SIG-M5 treated with dmso at 0.1 percent for 504 hours (cell line): ENCODE results near the gene GPR137B.
"Not testable (repeated sequence)": the region's sequence is repeated elsewhere in the genome, so short reads cannot be mapped to it uniquely, and the experiment has no call there.

ENCODE experiments used
- DNase-seq: peaks from one replicate; lab custom pipeline; 2025; ENCODE audit not compliant: unreplicated experiment; lab: John Stamatoyannopoulos, UW

Gene GPR137B

DNA sequence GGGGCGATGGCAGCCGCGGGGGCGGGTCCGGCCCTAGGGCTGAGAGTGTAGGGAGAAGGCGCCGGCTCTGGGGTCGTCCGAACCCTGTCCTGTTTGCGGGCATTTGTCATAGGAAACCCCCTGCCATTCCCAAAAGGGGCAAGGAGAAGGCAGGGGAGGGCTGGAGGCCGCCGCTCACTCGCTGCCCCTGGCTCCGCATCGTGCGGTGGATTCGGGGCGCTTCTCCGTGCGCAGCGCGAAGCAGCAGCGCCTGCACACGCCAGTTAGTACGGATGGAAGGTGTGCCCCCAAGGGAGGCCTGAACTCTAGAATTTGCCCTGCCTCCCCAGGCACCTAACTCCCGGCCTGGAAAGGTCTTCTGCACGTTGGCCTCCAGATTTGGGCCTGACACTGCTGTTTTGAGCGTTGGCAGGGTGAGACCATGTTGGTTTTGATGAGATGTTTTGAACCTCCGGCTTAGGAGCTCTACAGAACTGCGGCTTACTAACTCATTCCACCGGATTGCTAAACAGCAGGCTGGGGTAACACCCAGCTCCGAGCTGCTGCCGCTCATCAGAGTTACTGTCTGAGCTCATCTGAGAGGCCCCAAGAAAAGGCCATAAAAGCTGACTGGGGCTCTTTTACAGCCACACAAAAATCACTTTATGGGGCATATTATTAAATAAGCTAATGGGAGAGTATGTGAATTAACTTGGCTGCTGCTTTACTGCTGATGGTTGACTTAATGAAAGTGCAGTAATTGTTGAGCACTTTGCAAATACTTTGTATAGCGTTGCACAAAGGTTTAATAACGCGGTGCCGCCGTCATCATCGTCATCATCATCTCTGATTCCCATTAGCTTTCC, 987 bp downstream of the GPR137B start:
- DNase-seq: peak; percentile 90

DNA sequence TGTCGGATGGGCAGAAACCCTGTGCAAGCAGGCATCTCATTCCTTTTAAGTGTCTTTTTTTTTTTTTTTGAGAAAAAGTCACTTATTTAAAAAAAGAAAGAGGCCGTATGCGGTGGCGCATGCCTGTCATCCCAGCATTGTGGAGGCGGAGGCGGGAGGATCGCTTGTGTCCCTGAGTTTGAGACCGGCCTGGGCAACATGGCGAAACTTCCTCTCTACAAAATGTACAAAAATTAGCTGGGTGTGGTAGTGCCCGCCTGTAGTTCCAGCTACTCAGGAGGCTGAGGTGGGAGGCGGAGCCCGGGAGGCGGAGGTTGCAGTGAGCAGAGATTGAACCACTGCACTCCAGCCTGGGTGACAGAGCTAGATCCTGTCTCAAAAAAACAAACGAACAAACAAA, 1.7 kb downstream of the GPR137B start:
- DNase-seq: no peak

DNA sequence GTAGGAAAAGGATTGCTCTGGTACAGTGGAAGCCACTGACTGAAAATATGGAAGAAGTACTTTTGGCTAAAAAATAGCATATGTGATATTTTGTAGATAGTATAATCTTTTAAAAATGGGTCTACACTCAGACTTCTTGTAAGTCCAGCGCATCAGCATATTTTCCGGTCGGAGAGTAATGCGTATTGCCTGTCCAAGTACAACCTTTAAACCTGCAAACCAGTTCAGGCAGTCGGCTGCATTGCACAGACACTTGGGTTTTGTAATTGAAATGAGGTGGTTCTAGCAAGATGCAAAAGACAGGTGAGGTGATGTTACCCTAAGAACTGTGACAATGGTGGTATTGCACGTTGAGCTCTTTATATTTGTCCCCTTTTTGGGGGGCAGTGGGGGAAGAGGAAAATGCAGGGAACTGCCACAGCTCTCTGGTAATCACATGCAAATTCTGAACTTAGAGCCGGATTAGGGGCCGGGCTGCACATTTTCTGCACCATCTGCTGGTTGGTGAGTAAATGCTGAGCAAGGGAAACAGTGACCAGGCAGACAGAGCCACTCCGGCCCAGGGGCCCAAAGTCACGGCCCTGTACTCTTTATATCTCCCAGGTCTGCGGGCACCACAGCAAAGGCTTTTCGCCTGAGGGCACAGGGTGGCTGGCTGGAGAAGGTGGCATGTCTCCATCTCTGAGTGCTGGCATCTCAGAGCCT, 2.3 kb downstream of the GPR137B start:
- DNase-seq: no peak

GRCh38 chr1:236147068-236147467, 4.7 kb downstream of the GPR137B start:
- DNase-seq: no peak

DNA sequence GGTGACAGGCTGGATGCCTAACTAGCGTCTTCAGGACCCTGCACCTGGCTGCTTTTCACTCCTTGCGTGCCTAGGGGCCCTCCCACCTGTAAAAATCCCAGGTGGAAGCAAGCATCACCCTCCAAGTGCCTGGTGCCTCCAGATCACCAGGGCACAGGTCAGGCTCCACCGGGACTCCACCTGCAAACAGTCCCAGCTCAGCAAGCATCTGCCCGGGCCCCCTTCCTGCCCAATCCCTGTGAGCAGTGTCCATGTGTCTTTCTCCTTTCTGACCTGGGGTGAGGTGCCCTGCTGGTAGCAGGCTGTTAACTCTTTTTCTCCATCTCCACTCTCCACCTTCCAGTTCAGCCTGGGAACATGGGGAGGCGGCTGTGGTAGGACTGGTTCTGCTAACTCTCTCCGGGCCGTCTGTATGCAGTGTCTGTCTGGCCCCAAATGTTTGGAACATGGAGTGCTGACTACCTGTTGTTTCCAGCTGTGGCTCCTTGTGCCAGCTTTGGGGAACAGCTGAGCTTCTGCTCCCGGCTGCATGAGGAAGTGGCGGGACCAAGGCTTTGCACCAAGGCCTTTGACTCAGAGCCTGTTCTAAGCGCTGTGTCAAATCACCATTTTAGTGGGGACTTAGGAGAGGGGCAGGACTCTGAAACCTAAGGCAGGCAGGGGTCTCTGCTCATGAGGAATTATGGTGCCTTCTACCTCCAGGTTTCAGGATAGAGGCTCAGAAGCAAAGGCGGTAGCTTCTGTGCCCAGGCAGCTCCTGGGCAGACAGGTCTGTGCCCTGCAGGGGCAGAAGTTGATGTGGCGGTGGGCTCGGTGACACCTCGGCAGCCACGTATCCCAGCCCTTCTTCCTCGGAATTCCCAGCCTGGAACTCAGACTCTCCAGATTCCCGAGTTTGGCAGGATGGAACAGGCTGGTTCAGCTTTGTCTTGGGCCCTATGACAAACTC, 5.5 kb downstream of the GPR137B start:
- DNase-seq: no peak

- no peak for DNase-seq
Observed at GRCh38 chr1:236148470-236148845, 6.1 kb downstream of the GPR137B start.

DNA sequence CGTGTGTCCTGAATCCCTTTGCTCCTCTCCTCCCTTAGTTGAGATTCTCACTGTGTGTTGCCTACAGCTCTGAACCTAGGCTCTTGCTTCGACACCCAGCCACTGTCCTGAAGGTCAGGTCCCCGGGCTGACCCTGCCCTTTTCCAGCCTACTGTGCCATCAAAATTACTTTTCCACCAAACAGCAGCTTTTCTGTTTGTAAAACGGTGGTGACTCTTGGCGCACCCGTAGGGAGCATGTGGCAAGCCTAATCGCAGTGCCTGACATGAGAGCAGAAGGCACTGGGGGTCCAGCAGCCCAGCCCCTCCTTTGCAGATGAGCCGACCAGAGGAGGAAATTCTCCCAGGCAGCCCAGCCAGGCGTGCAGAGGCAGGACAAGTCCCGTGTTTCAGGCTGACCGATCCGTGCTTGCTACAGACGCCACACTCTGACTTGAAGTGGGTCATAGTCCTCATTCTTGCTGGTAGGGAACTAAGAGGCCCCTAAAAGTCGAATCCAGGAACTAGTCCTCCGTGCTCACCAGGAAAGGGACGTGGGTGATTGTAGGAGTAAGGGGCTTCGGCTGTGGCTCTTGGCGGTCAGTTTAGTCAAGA, 6.8 kb downstream of the GPR137B start:
- DNase-seq: no peak

DNA sequence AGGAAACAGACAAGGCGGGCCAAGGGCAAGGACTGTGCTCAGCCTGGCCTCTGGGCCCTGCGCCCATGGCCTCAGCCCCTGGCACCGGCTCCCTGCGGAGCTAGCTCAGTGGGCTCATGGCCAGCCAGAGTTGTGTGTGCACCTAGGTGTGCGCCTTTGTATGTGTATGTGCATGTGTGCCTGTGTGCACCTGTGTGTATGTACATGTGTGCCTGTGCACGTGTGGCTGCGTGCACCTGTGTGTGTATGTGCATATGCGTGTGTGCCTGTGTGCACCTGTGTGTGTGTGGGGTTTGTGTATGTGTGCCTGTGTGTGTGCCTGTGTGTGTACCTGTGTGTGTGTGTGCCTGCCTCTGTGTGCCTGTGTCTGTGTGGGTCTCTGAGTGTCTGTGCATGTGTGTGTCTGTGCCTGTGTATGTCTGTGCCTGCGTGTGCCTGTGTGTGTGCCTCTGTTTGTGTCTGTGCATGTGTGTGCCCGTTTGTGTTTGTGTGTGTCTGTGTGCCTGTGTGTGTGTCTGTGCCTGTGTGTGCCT, 7.4 kb downstream of the GPR137B start:
- no peak for DNase-seq

- no peak for DNase-seq
Observed at GRCh38 chr1:236150311-236150955, 8.1 kb downstream of the GPR137B start.

DNA sequence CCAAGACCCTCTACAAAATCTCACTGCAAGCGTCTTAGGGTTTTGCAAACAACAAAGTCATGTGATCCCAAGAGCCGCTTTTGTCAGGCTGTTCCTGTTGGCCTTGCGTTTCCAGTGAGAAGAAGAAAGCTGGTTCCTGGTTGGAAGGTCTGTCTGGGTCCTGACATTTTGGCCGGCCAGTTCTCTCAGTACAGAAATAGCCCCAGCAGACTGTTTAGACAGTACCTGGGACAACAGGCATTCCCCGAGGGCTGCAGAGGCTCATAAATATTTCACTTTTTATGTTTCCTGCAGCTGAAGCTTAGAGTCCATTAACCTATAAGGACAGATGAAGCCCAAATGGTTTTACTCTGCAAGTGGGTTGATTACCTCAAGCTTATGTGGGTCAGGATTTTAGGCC, 8.6 kb downstream of the GPR137B start:
- no peak for DNase-seq

DNA sequence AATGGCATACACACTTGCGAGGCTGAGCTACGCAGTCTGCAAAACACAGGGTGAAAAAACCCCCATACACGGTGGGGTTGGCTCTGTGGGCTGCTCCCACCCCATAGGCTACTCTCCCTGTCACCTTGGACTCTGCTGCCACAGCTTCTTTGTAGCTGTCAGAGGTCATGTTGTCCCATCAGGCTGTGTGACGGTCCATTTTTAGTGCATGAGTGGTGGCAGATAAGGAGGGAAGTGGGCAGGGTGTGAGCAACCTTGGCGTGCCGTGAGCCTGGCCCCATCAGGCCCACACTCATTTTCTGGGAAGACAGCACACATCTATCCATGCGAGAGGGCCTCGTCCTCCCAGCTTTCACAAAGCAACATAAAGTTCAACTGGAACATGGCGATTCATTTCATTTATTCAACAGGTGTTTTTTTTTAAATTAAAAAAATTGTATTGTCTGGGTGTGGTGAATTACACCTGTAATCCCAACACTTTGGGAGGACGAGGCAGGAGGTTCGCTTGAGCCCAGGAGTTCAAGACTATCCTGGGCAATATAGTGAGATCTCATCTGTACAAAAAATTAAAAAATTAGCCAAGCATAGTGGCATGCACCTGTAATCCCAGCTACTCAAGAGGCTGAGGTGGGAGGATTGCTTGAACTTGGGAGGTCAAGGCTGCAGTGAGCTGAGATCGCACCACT, 9.5 kb downstream of the GPR137B start:
- DNase-seq: no peak

DNA sequence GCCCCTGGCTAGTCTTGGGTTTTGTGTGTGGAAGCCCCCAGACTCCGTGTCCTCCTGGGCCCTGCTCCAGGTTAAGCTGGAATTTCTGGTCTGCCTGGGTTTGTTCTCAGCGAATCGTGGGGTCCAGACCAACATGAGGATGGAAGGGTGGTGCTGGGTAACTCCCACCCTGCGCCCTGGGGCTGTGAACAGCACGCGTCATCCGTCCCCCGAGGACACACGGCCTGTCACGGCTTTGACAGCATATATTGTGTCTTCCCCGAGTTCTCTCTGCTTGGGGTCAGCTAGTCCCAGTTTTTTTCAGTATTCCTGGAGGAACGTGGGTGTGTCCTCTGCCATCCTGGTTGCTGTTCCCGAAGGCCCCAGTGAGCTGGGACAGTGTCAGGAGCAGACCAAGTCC, 11.8 kb downstream of the GPR137B start:
- DNase-seq: no peak

GRCh38 chr1:236154671-236155398, 12.5 kb downstream of the GPR137B start:
- DNase-seq: no peak

DNA sequence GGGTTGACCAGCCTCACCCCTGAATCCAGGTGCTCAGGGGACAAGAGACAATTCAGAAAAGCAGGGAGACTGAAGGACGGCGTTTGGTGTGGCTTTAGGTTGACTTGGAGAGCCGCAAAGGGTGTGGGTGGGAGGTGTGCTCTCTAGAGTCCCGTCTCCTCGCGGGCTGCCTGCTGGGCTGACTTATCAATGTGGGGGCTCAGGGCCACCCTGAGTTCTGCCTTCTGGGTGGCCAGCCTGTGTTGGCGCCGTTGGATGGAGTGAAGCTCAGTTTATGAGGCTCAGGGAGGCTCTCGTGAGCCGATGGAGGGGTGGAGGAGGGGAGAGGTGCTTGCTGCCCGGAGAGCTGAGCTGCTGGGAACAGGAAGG, 13.0 kb downstream of the GPR137B start:
- no peak for DNase-seq

GRCh38 chr1:236155841-236156503, 13.6 kb downstream of the GPR137B start:
- no peak for DNase-seq

- DNase-seq: peak; percentile 98
Observed at GRCh38 chr1:236156512-236157208, 14.3 kb downstream of the GPR137B start.

GRCh38 chr1:236158072-236158471, 15.7 kb downstream of the GPR137B start:
- not testable (repeated sequence) for DNase-seq

- no peak for DNase-seq
Observed at GRCh38 chr1:236158719-236159118, 16.4 kb downstream of the GPR137B start.
